GM20000 (cell line): ENCODE data around the gene OR10G4.

Experiments
- DNase-seq: peaks from one replicate; pipeline ENCODE4 v3.0.0; 2012; ENCODE audit warnings: low spot score
- TF ChIP-seq, protein P1 (sequence below): IDR thresholded peaks from 2 replicates; pipeline ENCODE4 v1.5.1; 2012; ENCODE audit warnings: mild to moderate bottlenecking, control low read depth; ENCODE audit errors: extremely low read depth, missing control alignments

The OR10G4 gene

DNA sequence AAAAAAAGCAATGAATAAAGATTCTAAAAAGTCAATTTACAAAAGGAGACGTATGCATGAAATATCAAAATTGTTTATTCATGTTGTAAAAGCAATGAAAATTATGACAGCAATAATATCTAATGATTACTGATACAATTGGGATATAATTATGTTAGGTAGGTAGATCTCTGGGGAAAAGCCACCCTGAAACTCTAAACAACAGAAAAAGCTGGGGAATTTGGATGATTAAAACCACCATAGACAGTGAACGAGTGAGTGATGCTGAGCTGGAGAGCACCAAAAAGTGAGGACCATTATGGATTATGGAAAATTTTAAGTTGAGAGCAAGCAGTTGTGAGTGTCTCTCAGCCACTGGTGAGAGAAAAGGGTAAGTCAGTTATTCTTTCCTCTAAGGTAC lies 13.7 kb downstream of the OR10G4 start, which contains the start of gene OR10G8:
OR10G8 (plus strand) TSS at position 301 of the 400 bp plus-strand sequence. CDS start 2,825 bp downstream, outside the sequence.
- DNase-seq = no peak
- TF ChIP-seq, protein P1, sequence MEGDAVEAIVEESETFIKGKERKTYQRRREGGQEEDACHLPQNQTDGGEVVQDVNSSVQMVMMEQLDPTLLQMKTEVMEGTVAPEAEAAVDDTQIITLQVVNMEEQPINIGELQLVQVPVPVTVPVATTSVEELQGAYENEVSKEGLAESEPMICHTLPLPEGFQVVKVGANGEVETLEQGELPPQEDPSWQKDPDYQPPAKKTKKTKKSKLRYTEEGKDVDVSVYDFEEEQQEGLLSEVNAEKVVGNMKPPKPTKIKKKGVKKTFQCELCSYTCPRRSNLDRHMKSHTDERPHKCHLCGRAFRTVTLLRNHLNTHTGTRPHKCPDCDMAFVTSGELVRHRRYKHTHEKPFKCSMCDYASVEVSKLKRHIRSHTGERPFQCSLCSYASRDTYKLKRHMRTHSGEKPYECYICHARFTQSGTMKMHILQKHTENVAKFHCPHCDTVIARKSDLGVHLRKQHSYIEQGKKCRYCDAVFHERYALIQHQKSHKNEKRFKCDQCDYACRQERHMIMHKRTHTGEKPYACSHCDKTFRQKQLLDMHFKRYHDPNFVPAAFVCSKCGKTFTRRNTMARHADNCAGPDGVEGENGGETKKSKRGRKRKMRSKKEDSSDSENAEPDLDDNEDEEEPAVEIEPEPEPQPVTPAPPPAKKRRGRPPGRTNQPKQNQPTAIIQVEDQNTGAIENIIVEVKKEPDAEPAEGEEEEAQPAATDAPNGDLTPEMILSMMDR = no peak

DNA sequence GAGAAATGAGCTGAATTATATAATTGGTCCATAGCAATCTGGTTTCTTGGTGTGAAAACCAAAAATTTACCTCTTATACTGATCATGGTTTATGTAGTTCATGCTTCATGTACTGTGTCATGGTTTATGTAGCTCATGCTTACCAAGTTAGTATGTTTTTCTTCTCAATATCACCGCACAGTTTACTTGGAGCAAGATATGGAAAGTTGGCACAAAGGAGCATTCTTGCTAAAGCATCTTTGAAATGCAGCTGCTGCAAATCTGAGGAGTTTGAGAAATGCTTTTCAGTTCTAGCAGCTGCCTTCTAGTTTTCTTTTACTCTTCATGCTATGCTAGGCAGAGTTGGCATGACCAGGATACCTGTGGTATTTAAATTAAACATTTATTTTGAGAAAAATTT lies 23.9 kb downstream of the OR10G4 start:
- DNase-seq = no peak

DNA sequence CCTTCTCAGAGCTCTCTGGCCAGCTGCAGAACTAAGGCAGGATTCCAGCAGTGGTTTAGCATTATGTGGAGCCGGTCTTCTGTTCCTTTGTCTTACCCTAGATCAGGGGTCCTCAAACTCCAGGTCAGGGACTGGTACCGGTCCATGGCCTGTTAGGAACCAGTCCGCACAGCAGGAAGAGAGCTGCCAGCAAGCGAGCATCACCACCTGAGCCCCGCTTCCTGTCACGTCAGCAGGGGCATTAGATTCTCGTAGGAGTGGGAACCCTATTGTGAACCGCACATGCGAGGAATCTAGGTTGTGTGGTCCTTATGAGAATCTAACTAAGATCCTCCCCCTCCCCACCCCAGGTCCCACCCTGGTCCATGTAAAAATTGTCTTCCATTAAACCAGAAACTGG lies 26.8 kb downstream of the OR10G4 start:
- TF ChIP-seq, protein P1 = no peak
- DNase-seq = no peak

More for the DNA sequence above, 23.9 kb downstream of the OR10G4 start:
- TF ChIP-seq, protein P1 = no peak

DNA sequence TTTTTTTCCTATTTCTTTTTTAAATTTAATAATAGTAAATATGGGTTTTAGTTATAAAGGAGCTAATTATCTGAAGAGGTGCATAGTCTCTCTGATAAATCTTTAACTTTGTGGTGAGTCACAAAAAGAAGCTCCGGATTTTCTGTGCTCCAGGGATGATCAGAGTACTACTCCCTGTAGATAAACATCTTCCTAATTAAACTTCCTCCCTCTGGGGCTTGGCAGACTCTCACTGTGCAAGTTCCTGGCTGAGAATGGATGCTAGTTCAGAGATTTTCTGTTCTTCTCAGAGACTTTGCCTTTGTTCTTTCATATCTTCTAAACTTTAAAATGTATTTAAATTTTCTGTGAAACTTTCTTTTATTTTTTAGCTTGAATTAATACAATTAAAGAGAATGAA lies 28.5 kb downstream of the OR10G4 start, which contains the start of gene OR10G7:
OR10G7 (minus strand) TSS at position 72 of the 400 bp plus-strand sequence. CDS start 2,324 bp downstream, outside the sequence.
- TF ChIP-seq, protein P1 = no peak
- no peak for DNase-seq

DNA sequence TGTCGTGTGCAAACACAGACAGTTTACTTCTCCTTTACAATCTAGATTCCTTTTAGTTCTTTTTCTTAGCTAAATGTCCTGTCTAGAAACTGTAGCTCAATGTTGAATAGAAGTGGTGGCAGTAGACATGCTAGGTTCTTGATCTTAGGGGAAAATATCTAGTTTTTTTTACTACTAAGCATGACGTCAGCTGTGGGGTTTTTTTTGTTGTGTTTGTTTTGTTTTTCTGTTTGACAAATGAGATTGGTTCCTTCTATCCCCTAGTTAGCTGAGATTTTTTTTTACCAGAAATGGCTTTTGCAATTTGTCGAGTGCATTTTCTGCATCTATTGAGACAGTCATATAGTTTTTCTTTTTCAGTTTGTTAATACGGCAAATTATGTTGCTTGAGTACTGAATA lies 30.6 kb downstream of the OR10G4 start:
- TF ChIP-seq, protein P1 = no peak
- DNase-seq = no peak

DNA sequence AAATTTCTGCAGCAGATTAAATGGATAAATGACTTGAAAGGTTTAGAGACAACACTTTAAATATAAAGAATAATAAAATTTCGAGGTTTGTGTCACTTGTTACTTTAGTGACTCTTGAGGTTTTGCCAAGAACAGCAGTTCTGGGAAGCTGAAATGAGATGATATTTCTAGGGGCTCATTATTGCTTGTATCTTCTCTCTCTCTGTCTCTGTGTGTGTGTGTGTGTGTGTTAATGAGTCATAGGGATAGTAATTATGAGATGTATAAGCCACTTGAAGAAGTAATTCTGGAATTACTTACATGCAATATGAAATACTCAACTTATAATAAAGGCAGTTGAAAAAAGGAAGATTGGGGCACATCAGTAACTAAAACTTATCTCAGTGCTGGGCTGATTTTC lies 38.0 kb downstream of the OR10G4 start:
- DNase-seq = no peak

DNA sequence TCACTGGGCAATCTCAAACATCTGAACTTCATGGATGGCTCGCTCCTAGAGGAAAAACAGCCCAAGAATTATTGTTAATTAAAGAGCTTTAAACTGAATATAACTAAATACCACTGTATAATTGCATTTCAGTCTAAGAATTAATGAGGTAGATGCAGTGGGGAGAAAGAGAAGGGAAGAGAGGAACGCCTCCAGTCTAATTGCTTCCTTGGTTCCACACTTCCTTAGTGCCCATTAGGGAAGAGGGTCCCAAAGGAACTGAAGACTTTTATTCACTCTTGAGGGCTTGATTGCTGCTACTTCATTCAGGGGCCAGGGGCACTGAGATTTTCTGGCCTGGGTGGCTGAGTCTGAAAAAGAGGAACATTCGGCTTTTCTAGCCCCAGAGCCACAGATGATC lies 40.2 kb downstream of the OR10G4 start:
- TF ChIP-seq, protein P1 = no peak
- DNase-seq = no peak

More for the DNA sequence above, 38.0 kb downstream of the OR10G4 start:
- TF ChIP-seq, protein P1 = no peak
